ENCODE data around the gene ZFYVE27.
"Not testable (repeated sequence)": the region's sequence is repeated elsewhere in the genome, so short reads cannot be mapped to it uniquely, and the experiment has no call there.

ZFYVE27 gene, protein sequence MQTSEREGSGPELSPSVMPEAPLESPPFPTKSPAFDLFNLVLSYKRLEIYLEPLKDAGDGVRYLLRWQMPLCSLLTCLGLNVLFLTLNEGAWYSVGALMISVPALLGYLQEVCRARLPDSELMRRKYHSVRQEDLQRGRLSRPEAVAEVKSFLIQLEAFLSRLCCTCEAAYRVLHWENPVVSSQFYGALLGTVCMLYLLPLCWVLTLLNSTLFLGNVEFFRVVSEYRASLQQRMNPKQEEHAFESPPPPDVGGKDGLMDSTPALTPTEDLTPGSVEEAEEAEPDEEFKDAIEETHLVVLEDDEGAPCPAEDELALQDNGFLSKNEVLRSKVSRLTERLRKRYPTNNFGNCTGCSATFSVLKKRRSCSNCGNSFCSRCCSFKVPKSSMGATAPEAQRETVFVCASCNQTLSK

DNA sequence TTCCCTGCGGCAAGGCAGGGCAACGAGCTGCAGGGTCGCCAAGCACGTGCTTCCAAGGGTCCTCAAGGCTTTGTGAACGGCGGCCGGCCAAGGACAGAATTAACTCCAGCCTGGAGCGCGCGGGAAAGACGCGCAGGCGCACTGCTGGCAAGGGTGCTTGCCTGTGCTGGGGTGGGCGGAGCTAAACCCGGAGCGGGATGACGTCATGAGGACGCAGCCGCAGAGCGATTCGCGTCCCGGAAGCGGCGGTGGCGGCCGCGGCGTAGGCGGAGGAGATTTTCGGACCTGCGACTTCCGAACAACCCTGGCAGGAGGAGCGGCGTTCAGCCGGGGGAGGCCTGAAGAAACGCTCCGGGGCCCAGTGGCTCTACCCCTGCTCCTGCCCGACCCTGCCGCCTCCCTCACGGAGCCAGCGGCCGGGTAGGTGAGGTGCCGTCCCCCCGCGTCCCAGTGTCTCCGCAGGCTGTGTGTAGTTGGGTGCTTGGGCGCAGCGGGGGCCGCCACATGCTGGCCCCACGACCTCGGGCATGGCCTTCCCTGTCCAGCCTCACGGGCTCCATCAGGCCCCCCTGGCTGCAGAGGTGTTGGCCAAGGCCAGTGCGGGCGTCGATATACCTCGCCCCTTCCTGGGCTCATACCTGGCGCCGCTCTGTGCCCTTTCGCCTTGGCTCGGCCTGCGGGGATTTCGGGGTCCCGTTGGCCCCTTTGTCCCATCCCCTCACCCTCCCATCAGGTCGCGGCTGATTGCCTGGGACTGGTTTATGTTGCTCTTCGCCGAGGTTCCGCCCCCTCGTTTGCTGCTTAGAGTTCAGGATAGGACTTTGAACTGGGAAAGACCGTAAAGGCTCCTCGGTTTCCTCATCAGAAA lies at the start of gene ZFYVE27:
TSS of gene ZFYVE27 (plus strand) at position 227 of the 868 bp plus-strand sequence. CDS start 1,350 bp downstream, outside the sequence.
- peak; percentile 94 for DNase-seq (ENCODE audit: low read depth)

DNA sequence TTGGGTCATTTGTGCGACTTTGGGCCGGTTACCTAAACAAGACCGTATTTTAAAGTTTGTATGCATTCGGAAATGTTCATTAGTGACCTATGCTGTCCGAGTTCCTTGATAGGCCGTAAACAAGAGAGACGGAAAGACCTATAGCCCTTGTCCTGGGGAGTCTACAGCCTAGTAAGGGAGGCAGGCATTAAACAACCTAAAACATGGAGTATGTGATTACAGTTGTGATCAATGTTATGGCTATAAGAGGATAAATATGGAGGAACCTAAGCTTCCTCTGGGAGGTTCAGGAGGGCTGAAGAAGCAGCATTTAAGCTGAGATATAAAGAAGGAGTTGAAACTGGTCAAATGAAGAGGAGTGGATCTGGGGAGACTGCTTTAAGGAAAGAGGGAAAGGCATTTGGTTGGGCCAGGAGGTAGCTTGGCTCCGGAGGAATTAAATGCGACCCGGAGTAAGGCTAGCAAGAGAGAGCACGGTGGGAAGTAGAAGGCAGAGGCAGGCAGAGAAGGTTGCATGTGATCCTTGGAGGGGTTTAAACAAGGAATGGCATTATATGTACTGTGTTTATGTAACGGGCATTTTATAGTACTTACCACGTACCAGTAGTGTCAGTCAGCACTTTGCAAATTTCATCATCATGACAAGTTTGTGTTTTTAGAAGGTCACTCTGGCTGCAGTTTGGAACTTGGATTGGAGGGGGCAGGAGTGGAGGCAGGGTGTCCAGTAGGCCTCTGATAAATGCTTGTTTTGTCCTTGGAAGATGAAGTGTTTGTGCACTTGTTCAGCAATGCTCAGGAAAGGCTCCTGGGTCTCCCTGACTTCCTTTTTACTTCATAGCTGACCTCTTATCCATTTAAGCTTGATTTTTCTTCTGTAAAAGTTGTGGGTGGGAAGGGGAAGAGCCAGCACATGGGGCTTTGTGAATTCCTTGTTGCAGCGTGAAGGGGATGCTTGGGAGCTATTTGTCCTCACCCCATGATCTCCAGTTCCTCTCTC lies 48.8 kb upstream of the ZFYVE27 start:
- peak; percentile 93 for DNase-seq (ENCODE audit: low read depth)

DNA sequence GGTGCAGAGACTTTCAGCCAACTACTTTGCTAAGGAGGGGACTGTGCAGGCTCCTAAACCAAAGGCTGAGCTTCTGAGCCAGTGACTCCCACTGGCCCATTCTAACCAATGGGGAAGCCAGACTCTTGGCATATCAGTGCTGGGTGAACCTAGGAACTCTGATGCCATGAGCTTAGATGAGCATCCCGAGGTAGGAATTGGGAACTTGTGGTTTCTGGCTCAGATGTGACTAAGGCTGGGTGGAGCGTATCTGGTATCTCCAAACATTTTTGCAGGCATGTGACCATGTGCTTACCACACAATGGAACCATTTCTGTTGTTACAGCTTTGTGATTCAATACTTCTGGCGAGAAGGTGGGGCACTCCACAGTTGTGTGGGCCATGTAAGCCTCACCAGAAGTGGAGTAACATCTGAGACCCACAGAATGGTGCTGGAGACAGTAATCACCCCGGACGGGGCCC lies 47.3 kb upstream of the ZFYVE27 start:
- peak; percentile 98 for DNase-seq (ENCODE audit: low read depth)

DNA sequence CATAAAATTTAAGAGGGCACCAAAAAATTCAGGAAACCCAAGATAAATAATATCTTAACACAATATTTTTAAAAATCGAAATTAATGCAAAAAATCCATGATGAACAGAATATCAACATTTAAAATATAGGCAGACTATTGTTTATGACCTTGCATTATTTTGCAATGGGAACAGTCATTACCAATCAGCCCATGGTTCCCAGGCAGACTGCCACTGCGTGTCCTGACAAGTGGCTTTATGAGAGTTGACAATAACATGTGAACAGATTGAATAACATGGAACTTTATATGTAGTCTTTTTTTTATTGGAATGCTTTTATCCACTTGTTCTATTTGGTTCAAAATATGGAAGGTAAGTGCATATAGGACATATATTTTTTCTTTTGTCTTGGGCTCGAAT lies 46.8 kb upstream of the ZFYVE27 start:
- DNase-seq (ENCODE audit: low read depth): no peak

DNA sequence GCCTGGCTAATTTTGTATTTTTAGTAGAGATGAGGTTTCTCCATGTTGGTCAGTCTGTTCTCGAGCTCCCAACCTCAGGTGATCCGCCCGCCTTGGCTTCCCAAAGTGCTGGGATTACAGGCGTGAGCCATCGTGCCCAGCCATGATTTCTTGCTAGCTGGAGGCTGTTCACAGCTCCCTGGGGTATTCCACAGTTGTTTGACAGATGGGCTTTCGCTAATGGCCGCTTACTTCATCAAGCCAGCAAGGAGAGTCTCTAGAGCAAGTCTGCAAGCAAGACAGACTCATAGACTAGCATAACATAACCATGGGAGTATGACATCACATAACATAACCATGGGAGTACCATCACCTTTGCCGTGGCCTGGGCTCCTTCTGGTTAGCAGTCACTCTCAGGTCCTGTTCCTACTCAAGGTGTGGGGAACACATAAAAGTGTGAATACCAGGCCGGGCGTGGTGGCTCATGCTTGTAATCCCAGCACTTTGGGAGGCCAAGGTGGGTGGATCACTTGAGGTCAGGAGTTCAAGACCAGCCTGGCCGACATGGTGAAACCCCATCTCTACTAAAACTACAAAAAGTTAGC lies 38.8 kb upstream of the ZFYVE27 start:
- not testable (repeated sequence) for DNase-seq (ENCODE audit: low read depth)

DNA sequence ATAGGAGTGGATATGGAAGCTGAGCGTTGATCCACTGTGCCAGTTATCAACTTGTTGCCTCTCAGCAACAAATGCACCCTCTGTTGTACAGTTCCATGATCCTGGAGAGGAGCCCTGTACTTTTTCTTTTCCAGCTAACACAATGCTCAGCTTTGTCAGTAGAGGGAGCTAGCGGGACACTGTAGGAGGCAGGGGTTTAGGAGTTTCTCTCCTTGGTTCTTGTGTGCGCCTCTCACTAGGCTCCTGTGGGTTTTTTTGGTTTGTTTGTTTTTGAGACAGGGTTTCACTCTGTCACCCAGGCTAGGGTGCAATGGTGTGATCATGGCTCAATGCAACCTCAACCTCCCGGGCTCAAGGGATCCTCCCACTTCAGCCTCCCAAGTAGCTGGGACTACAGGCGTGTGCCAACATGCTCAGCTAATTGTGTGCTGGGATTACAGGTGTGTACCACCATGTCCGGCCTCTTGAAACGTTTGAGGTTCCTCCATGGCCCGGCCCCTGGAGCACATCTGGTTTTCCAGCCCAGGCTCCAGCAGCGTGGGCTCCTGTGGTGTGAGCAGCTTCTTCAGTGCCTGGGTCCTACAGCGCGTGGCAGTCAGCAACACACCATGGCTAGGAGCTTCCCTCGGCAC lies 35.4 kb upstream of the ZFYVE27 start:
- DNase-seq (ENCODE audit: low read depth): peak; percentile 81

DNA sequence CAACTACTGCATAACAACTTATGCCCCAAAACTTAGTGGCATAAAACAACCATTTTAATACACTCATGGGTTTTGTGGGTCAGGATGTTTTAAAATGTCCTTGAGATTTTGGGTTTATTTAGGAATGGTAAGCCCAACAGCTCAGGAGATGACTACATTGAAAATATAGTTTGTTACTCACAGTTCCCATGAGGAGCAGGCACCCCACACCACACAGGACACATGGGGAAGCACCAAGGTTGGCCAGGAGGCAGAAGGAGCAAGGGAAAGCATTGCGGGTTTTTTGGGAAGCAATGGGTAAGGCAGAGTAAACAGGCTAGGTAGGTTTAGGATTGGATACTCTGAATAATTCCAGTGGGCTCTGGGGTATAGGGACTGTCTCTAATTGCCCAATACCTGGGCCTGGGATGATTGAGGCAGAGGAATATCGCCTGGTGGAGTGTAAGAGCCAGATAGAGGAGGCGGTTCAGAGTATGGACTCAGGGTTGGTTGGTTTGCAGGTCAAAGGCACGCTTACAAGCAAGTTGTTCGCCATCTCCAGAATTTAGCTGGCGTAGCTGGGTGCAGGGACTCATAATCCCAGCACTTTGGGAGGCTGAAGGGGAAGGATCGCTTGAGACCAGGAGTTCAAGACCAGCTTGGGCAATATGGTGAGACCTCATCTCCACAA lies 33.4 kb upstream of the ZFYVE27 start:
- DNase-seq (ENCODE audit: low read depth): no peak

DNA sequence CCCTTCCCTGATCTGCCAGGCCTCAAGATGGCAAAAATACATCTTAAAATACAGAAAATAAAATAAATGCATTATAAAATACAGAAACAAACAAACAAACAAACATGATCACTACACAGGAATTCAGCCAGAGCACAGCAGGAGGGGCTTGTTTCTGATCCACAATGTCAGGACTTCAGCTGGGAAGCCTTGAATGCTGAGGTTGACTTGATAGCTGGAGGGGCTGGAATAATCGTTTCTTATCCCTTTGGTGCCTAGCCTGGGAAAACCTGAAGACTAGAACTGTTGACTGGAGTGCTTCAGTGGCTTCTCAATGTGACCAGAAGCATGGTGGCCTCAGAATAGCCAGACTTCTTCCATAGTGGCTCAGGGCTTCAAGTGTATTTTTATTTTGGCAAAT lies 32.6 kb upstream of the ZFYVE27 start:
- DNase-seq (ENCODE audit: low read depth): no peak

DNA sequence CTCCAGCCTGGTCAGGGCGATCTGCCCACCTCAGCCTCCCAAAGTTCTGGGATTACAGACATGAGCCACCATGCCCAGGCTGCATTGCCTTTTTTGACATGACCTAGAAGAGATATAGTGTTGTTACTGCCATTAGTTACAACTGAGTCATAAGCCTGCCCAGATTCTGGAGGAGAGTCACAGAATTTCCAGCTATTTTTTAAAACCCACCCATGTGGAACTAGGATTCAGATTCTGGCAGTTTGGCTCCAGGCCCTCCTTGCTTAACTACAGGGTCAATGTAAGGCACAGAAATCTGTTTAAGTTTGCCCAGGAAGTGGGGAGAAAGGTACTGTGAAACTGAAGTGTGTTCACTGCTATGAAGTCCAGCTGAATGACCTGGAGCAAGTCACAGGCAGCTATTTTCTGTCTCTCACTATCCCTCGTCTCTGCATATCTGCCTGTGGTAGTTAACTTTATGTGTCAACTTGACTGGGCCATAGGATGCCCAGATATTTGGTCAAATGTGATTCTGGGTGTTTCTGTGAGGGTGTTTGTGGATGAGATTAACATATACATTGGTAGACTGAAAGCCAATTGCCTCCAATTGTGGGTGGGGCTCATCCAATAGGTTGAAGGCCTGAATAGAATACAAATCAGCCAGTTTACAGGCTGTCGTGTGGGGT lies 31.8 kb upstream of the ZFYVE27 start:
- DNase-seq (ENCODE audit: low read depth): peak; percentile 22

DNA sequence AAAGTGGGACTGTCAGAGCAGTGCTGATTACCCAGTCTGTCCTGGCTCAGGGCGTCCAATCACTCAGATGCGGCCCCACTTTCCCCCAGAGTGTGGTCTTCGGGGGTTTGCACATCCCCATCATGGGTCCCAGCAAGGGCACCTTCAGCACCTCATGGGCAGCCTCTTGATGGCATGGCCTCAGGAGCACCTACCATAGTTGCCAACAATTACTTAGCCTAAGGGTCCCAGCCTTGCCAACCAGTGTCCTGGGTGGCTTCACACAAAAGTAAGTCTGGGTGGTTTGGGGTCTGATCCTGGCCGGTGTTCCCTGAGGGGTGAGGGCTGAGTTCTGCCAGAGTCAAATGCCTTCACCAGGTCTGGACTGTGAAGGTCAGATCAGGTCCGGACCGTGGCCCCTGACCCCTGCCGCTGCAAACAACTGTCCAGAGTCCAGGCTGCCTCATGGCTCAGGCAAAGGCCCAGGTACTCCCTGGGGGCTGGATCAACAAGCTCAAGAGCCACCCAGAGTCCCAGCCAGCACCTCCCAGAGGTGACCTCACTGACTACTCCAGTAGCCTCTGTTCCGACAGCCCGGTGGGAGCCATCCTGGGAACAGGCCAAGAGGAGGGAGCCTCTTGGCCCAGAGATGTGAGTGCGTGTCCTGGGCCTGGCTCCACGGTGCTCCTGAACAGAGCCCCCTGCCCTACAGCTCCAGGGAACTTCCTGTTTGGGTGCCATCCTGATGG lies 29.6 kb upstream of the ZFYVE27 start:
- no peak for DNase-seq (ENCODE audit: low read depth)

DNA sequence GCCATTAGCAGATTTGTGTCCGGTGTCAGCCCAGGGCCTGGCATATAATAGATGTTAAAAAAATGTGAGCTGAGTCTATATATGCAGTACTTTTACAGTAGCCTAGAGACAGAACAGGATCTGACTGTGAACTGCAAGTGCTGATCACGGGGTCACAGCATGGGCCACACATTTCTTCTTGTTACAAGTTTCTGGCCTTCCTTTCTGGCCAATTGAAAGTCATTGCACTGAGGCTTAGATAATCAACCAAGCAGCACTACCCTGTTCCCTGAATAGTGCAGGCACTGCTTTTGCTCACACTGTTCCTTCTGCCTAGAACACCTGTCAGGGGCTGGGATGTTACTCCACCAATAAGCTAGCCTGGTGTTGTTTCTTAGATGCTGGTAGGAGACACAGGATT lies 28.8 kb upstream of the ZFYVE27 start:
- DNase-seq (ENCODE audit: low read depth): no peak

DNA sequence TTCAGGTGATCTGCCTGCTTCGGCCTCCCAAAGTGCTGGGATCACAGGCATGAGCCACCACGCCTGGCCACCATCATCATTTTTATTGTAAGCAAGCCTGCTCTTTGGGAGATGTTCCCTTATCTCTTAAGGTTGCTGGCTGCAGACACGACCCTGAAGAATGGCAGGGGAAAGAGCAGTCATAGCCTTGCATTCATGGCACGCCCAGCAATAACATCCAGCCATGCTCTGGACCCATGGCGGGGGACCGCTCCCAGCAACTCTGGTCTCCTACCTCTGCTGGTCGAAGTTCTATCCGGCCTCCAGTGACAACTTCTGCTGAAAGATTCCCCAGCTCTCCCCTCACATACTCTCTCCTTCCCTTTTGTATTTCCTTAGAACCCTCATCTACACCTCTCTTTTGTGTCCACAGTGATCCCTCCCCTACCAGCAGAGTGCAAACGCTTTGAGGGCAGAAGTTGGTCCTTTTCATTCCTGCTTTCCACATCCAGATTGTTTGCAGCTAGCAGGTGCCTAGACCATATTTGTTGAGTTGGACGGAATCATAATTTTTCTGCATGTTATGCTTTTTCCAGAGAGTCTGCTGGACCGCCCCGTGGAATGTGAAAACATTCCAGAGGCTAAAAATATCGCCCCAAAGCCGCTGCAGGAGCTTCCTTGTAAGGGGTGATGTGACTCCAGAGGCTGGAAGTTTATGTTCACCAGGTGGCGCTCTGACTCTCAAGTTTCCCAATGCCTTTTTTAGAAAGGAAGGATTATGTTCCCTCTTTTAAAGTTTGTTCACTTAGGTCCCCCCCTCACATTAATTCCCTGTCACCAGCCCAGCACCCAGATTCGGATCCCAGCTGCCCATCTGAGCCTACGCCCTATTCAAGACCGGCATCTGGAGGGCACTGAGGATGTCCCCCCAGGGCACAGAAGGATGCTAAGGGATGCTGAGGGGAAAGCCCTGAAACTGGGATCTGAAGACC lies 27.7 kb upstream of the ZFYVE27 start:
- peak; percentile 93 for DNase-seq (ENCODE audit: low read depth)

DNA sequence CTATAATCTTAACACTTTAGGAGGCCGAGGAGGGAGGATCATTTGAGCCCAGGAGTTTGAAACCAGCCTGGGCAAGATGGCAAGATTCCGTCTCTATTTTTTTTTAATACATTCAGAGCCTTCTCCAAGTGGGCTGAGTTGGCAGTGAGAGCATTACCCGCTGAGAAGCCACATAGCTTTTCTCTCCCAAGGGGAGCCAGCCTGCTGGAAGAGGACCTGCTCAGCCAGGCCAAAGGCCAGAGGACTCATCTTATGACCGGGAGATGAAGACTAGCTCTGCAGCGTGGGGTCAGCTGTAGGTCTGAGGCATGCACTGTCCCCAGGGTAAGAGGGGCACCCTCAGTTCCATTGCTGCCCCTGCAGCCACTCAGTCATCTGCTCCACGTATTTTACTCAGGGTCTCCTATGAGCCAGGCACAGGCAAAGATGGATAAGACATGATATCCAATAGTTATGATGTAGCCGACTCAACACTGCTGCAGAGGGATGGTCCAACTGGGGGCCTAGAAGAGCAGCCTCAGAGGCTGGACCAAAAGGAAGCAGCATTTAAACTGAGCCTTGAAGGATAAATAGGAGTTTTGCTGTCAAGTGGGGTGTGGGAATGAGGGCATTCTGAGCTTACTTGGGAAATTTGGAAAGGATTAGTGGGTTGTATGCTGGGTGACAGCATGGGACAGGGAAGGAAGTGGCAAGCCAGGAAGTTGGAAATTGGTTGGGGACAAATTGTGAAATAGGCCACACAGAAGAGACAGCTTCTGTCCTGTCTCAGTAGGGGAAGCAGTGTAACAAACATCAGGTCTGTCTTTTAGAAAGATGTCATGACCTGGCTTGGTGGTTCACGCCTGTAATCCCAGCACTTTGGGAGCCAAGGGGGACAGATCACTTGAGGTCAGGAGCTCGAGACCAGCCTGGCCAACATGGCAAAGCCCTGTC lies 25.0 kb upstream of the ZFYVE27 start:
- no peak for DNase-seq (ENCODE audit: low read depth)

DNA sequence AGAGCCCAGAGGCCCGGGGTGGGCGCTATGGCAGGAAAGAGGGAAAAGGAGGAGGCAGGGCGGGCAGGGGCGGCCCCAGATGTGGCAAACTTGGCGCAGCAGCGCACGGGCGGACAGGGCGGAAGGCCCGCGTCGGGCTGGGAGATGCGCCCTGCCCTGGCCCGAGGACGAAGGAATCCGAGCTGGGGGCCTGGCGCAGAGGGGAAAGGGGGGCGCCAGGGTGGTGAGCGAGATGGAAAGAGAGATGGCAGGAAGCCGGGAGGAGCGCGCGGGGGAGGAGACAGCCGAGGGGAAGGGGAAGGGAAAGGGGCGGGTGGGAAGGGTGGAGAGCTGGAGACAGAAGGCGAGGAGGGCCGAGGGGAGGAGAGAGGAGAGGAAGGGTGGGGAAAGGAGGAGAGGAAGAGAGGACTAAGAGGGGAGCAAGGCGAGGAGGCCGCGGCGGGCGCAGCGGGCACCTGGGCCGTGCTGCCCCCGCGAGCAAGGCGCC lies 23.5 kb upstream of the ZFYVE27 start, which contains the start of gene MARVELD1:
TSS of gene MARVELD1 (plus strand) at position 392 of the 487 bp plus-strand sequence. CDS start 147 bp downstream, outside the sequence.
- DNase-seq (ENCODE audit: low read depth): peak; percentile 95

DNA sequence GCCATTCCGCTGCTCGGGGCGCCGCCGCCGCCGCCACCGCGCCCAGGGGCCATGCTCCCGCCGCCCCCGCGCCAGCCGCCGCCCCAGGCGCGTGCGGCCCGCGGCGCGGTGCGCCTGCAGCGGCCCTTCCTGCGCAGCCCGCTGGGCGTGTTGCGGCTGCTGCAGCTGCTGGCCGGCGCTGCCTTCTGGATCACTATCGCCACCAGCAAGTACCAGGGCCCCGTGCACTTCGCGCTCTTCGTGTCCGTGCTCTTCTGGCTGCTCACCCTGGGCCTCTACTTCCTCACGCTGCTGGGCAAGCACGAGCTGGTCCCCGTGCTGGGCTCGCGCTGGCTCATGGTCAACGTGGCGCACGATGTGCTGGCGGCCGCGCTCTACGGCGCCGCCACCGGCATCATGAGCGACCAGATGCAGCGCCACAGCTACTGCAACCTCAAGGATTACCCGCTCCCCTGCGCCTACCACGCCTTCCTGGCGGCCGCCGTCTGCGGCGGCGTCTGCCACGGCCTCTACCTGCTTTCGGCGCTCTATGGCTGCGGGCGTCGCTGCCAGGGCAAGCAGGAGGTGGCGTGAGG lies 23.0 kb upstream of the ZFYVE27 start:
- peak; percentile 72 for DNase-seq (ENCODE audit: low read depth)

All from EH (cell line).